Vagina (tissue), 2 donors: ENCODE results near the gene COL6A1.

Source experiments
- CTCF ChIP-seq, 3 experiments: fragments of 450-650 bp in 2 of 3; fragments of 200-600 bp in 1 of 3; sonication (generic) in 1 of 3; IDR thresholded peaks; one replicate each; pipeline ENCODE4 v1.5.1; 2017 to 2019; ENCODE audit warnings: antibody characterized with exemption in 3 of 3, mild to moderate bottlenecking in 2 of 3, moderate library complexity in 2 of 3
- POLR2A ChIP-seq, 2 donors: fragments of 450-650 bp; IDR thresholded peaks; one replicate each; pipeline ENCODE4 v1.6.1; 2017; ENCODE audit warnings: antibody characterized with exemption in 2 of 2, mild to moderate bottlenecking in 2 of 2, moderate library complexity in 2 of 2
- POLR2AphosphoS5 ChIP-seq, 2 donors: sonication (generic); formaldehyde crosslinking; IDR thresholded peaks; one replicate each; pipeline ENCODE4 v1.9.0; 2017; ENCODE audit warnings: antibody characterized with exemption in 2 of 2, mild to moderate bottlenecking in 2 of 2, low read depth in 1 of 2; ENCODE audit not compliant: insufficient read depth in 1 of 2

GRCh38 chr21:46001821-46002681, 20.5 kb downstream of the COL6A1 start:
- TF ChIP-seq CTCF (IDR thresholded peaks at IDR 0.05) (no peak), POLR2A (IDR thresholded peaks at IDR 0.05) (no peak), POLR2AphosphoS5 (IDR thresholded peaks at IDR 0.05; ENCODE audit: insufficient read depth in 1 of 2, low read depth in 1 of 2) (peak in 1 of 2 donors; percentile 8)
